PC-9 (cell line): ENCODE measurements around the gene RHCE. TPM values are rescaled to one million over a fixed set of nuclear protein-coding genes. Genes with fewer than 3 reads are reported as not detected.

Source experiments
- BruUV-seq: library from RNA; stranded (reverse); fragments of 400-500 nt; replicated peaks from 2 replicates; lab custom pipeline; 2021; lab: Mats Ljungman, UMichigan
- CTCF ChIA-PET: fragments of 300-600 bp; sonication (Branson Sonifier 250); formaldehyde crosslinking; loops from one replicate; lab custom pipeline; 2022; ENCODE audit warnings: antibody characterized with exemption; lab: Charles Lee
- POLR2A ChIA-PET: fragments of 300-600 bp; sonication (Branson Sonifier 250); formaldehyde crosslinking; loops from one replicate; lab custom pipeline; 2022; ENCODE audit warnings: antibody characterized with exemption; ENCODE audit not compliant: unreplicated experiment; lab: Charles Lee
- DNase-seq, 2 experiments: peaks; one replicate each; pipeline versions ENCODE4 v3.0.0 to v3.0.0-alpha.2; 2015 to 2022; ENCODE audit warnings: mixed read lengths in 1 of 2
- H2AFZ ChIP-seq: fragments of 200-600 bp; sonication (generic); 2 replicates; pipeline ENCODE4 v1.8.1; 2017; ENCODE audit warnings: antibody characterized with exemption
- H3F3A ChIP-seq: fragments of 200-600 bp; sonication (generic); 2 replicates; pipeline ENCODE4 v1.8.1; 2017; ENCODE audit warnings: antibody characterized with exemption, mild to moderate bottlenecking, low read depth; ENCODE audit not compliant: insufficient read depth
- H3K27ac ChIP-seq: fragments of 200-600 bp; sonication (generic); 2 replicates; pipeline ENCODE4 v1.6.1; 2016; ENCODE audit warnings: mixed run types
- H3K27me3 ChIP-seq: fragments of 200-600 bp; sonication (generic); 2 replicates; pipeline ENCODE4 v1.6.1; 2016; ENCODE audit warnings: low read depth, mixed run types; ENCODE audit not compliant: insufficient read depth
- H3K36me3 ChIP-seq: fragments of 200-600 bp; sonication (generic); 2 replicates; pipeline ENCODE4 v1.6.1; 2016; ENCODE audit warnings: low read depth, mixed run types
- H3K4me1 ChIP-seq: fragments of 200-600 bp; sonication (generic); replicated peaks from 2 replicates; pipeline ENCODE4 v1.6.1; 2016; ENCODE audit warnings: mixed run types; ENCODE audit not compliant: insufficient read depth
- H3K4me2 ChIP-seq: fragments of 200-600 bp; sonication (generic); 2 replicates; pipeline ENCODE4 v1.6.1; 2017; ENCODE audit warnings: mixed run types
- H3K4me3 ChIP-seq: fragments of 200-600 bp; sonication (generic); 2 replicates; pipeline ENCODE4 v1.6.1; 2016; ENCODE audit warnings: mixed run types
- H3K79me2 ChIP-seq: fragments of 200-600 bp; sonication (generic); 2 replicates; pipeline ENCODE4 v1.6.1; 2017; ENCODE audit warnings: low read depth, mixed run types
- H3K9me2 ChIP-seq: fragments of 200-600 bp; sonication (generic); 2 replicates; pipeline ENCODE4 v1.8.1; 2017; ENCODE audit warnings: mild to moderate bottlenecking; ENCODE audit not compliant: insufficient read depth
- H3K9me3 ChIP-seq: fragments of 200-600 bp; sonication (generic); 2 replicates; pipeline ENCODE4 v1.8.1; 2016; ENCODE audit warnings: low read depth; ENCODE audit not compliant: insufficient read depth
- H4K20me1 ChIP-seq: fragments of 200-600 bp; sonication (generic); 2 replicates; pipeline ENCODE4 v1.8.1; 2017; ENCODE audit not compliant: insufficient read depth
- EZH2 ChIP-seq: fragments of 200-600 bp; sonication (generic); IDR thresholded peaks from 2 replicates; pipeline ENCODE4 v1.8.0; 2017; ENCODE audit warnings: antibody characterized with exemption, low read depth
- intact Hi-C: fragments of 100-400 bp; cut with micrococcal nuclease; formaldehyde crosslinking; loops from one replicate; pipeline ENCODE4 v1.10.0; 2022; ENCODE audit not compliant: unreplicated experiment
- total RNA-seq: library from RNA; stranded (reverse); gene quantifications from 2 replicates; pipeline ENCODE4 v1.2.3, GENCODE V29; 2021
- TF ChIP-seq, protein P1 (sequence below): fragments of 200-600 bp; sonication (generic); conservative IDR thresholded peaks from 2 replicates; pipeline ENCODE4 v1.6.1; 2017; ENCODE audit warnings: mixed run types, antibody characterized with exemption, mild to moderate bottlenecking, moderate library complexity

RHCE gene
- total RNA-seq, 1 experiment from 2014 or later: 0.22 TPM

DNA sequence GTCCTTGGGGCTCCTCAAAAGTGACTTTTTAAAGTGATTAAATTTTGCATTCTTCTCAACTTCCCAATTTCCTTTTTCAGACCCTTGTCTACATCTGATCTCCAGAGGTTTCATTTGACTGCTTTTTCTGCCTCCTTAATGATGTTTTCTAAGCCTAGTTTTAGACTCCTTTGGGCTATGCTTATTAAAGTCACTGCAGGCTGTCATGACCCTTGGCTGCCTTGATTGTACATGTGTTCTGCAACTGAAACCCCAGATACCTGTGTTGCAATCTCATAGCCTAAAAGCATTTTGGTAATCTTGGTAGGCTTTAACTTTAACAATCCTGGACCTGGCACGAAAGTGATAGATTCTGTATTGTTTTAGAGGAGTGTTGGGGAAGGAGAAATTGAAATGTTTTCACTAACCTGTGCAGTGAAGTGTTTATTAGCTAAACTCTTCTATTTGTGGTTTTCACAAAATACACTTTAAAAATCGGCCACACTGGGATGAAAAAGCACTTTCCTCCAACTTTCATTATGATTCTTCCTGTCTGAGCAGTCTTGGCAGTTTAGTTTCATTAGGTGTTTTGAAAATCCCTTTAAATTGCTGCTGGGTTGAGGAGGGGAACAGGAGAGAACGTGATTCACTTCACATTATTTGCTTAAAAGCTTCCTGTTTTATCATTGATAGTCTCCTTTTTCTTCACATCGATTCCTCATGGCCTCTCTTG lies 14.9 kb upstream of the RHCE start:
- BruUV-seq: no TSS peak
- peak overlapping the region; percentile 64 for H3K4me2 ChIP-seq
- no peaks in the 10 kb centered on the region for H3K9me3 ChIP-seq
- H3K79me2 ChIP-seq: peaks cover 19% of the 10 kb centered on the region
- H3K4me1 ChIP-seq: peaks cover 10% of the 10 kb centered on the region; the same call in 1 of the 2 replicates
- no peak for DNase-seq
- CTCF ChIA-PET: no interaction called here
- POLR2A ChIA-PET: no interaction called here
- H2AFZ ChIP-seq: no peak overlapping the region
- no peak overlapping the region for H3K4me3 ChIP-seq
- no peaks in the 10 kb centered on the region for H4K20me1 ChIP-seq
- H3K27me3 ChIP-seq: no peaks in the 10 kb centered on the region
- H3F3A ChIP-seq: no peaks in the 10 kb centered on the region; the same call in 1 of the 2 replicates
- no peaks in the 10 kb centered on the region for H3K36me3 ChIP-seq
- TF ChIP-seq, protein P1, sequence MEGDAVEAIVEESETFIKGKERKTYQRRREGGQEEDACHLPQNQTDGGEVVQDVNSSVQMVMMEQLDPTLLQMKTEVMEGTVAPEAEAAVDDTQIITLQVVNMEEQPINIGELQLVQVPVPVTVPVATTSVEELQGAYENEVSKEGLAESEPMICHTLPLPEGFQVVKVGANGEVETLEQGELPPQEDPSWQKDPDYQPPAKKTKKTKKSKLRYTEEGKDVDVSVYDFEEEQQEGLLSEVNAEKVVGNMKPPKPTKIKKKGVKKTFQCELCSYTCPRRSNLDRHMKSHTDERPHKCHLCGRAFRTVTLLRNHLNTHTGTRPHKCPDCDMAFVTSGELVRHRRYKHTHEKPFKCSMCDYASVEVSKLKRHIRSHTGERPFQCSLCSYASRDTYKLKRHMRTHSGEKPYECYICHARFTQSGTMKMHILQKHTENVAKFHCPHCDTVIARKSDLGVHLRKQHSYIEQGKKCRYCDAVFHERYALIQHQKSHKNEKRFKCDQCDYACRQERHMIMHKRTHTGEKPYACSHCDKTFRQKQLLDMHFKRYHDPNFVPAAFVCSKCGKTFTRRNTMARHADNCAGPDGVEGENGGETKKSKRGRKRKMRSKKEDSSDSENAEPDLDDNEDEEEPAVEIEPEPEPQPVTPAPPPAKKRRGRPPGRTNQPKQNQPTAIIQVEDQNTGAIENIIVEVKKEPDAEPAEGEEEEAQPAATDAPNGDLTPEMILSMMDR: no peak
- TF ChIP-seq EZH2: no peak
- intact Hi-C loops: no loop called here
- no peak overlapping the region for H3K27ac ChIP-seq
- no peaks in the 10 kb centered on the region for H3K9me2 ChIP-seq

DNA sequence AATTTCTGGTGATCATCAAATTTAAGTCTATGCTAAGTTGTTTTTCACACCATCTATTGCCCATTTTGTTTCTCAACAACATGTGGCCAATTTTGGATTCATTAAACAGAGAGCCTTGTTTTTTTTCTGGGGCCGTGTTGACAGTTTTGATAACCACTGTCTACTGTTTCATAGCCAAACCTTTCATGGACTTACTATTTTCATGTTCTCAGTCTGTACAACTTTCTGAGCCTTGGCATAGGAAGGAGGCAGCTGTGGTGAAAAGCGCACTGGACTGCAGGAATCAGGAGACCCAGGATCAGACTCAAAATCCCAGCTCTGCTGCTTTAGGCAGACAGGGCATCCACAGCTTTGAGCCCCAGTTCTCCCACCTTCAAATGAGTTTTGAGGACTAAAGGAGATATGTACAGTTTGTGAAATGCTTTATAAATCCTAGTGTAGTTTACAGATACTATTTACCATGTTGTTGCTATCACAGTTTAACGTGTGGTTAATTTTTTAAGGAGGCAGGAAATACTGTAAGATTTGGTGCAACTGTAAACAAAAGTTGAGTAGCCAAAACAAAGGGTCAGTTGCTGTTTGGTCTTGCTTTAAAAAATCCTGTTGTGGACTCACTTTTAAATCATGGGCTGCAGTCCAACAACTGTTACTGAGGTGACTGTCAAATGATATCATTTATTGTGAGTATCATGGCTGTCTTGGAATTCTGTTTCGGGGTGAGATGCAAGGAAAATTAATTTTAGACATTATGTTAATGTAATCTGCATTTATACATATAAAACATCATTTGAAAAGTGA lies 13.0 kb upstream of the RHCE start:
- H3K36me3 ChIP-seq: no peaks in the 10 kb centered on the region
- no peak overlapping the region for H3K27ac ChIP-seq
- intact Hi-C loops: no loop called here
- peaks cover 19% of the 10 kb centered on the region for H3K79me2 ChIP-seq
- POLR2A ChIA-PET: no interaction called here
- H3K9me2 ChIP-seq: no peaks in the 10 kb centered on the region
- no TSS peak for BruUV-seq
- H3K9me3 ChIP-seq: no peaks in the 10 kb centered on the region
- TF ChIP-seq, protein P1: no peak
- TF ChIP-seq EZH2: no peak
- CTCF ChIA-PET: interaction anchor here (0.7 kb wide), 1 partner anchor 252 kb away, joined by 3 read pairs; no protein-coding TSS in a partner anchor
- no peak for DNase-seq
- H4K20me1 ChIP-seq: no peaks in the 10 kb centered on the region
- H3K4me3 ChIP-seq: no peak overlapping the region
- peaks cover 14% of the 10 kb centered on the region; the same call in 1 of the 2 replicates for H3K4me1 ChIP-seq
- no peaks in the 10 kb centered on the region for H3K27me3 ChIP-seq
- H2AFZ ChIP-seq: no peak overlapping the region
- H3K4me2 ChIP-seq: no peak overlapping the region
- no peaks in the 10 kb centered on the region; the same call in 1 of the 2 replicates for H3F3A ChIP-seq

DNA sequence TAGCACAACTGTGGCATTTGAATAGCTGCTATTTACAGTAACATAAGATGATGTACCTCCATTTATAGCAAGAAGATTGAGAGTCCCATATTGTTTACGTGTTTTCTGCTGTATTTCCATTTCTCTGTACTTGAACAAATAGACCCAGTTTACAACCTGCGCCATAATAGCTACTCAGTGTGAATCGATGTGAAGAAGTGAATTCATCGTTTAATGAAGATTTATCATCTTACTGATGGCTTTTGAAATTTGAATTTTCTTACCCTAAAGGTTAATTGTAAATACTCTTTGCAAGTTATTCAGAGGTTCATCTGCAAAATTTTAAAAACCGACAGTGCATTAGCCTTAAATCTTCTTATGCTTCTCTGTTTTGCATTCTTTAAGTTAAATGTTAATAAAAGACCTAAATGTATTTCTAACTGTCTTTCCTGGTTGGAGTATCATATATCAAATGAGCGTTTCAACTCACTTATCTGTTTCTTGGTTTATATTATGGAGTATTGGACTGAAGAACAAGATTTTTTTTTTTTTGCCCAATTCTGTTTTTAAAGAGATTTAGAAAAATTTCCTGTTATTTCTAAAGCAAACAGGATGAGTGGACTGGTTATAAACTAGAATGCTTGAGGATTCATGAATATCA lies 12.2 kb upstream of the RHCE start:
- Histone ChIP-seq H3K4me2 (peak overlapping the region; percentile 87; the same call in 1 of the 2 replicates), H4K20me1 (no peaks in the 10 kb centered on the region), H3K79me2 (peaks cover 19% of the 10 kb centered on the region), H3K9me2 (no peaks in the 10 kb centered on the region), H3K9me3 (no peaks in the 10 kb centered on the region), H3F3A (no peaks in the 10 kb centered on the region; the same call in 1 of the 2 replicates), H3K36me3 (no peaks in the 10 kb centered on the region), H2AFZ (no peak overlapping the region), H3K4me3 (no peak overlapping the region), H3K4me1 (peaks cover 14% of the 10 kb centered on the region; the same call in 1 of the 2 replicates), H3K27ac (no peak overlapping the region), H3K27me3 (no peaks in the 10 kb centered on the region)
- TF ChIP-seq, protein P1: no peak
- no peak for TF ChIP-seq EZH2
- POLR2A ChIA-PET: no interaction called here
- no TSS peak for BruUV-seq
- no peak for DNase-seq
- CTCF ChIA-PET: no interaction called here
- intact Hi-C loops: no loop called here
